NCI-H2171 treated with DMSO at 0.1 percent for 48 hours (cell line): ENCODE data around the gene ATP11C.
"Not testable (repeated sequence)": the region's sequence is repeated elsewhere in the genome, so short reads cannot be mapped to it uniquely, and the experiment has no call there.

ENCODE experiments used
- DNase-seq: peaks from one replicate; lab custom pipeline; 2025; lab: John Stamatoyannopoulos, UW

ATP11C gene

DNA sequence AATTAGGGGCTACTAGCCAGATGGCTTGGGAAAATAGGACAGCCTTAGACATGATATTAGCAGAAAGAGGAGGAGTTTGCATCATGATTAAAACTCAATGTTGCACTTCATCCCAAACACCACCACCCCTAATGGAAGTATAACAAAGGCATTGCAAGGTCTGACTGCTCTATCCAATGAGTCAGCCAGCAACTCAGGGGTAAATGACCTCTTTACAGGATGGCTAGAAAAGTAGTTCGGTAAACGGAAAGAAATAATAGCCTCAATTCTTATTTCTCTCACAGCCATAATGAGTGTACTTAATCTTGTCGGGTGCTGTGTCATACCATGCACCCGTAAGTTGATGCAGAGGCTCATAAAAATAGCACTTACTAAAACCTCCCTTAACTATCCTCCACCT lies 76.0 kb downstream of the ATP11C start:
- not testable (repeated sequence) for DNase-seq

DNA sequence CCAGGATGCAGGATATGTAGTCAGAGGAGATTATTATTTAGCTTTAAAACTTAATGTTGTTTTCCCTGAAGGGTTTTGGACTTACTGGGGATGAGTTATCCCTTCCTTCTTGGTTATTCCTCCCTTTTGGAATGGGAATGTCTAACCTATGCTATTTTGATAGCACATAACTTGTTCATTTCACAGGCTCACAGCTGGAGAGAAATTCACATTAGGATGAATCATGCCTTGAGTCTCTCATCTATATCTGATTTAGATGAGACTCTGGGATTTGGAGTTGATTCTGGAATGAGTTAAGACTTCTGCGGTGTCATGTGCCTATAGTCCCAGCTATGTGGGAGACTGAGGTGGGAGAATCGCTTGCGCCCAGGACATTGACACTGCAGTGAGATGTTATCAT lies 81.1 kb downstream of the ATP11C start:
- DNase-seq, result no peak

DNA sequence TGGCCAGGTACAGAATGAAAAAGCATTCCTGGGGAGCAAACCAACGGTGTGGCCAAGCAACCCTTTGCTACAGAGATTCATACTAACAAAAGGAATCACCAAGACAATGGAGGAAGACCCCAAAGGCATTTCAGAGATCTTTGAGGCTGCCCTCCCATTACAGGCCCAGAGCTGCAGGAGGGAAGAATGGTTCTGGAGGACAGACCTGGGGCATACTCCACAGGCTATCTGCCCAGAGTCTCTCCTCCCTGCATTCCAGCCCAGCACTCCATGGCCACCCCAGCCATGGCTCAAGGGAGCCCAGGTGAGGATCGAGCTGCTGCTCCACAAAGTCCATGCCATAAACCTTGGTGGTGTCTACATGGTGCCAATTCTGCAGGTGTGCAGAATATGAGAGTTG lies 81.9 kb downstream of the ATP11C start:
- DNase-seq, result no peak

DNA sequence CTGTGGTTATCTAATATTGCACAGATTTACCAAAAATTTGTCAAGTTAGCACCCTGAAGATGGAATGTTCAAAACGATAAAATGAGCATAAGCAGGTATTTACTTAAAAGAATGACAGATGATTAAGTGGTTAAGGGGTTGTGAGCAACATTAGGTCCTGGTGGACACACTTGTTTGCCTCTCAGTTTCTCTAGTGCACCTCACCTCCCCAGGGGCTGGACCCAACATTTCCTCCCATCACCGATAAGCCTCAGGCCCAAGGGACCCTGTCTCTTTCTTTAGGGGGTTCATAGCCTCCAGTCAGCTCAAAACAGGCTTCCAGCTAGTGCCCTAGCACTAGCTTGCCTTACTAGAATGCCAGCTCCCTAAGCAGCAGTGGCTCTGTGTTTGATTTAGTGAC lies 88.0 kb downstream of the ATP11C start:
- DNase-seq, result no peak

DNA sequence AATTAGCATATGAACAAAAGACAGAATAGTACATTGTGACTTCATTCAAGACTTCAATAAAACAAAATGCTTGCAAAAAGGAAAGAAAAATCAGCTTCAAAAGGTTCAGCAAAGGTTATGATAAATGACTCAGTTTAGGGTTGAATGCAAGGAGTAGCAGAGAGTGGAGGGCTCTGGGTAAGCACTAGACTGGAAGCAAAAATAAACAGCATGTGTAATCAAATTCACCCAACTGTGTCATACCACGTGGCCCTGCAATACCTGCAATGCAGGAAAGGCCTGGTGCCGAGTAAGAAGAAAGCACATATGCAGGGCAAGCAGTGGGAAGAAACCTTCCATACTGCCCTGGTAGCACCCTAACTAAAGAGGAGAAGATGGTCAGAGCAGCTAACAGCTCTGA lies 88.7 kb downstream of the ATP11C start:
- DNase-seq, result no peak

DNA sequence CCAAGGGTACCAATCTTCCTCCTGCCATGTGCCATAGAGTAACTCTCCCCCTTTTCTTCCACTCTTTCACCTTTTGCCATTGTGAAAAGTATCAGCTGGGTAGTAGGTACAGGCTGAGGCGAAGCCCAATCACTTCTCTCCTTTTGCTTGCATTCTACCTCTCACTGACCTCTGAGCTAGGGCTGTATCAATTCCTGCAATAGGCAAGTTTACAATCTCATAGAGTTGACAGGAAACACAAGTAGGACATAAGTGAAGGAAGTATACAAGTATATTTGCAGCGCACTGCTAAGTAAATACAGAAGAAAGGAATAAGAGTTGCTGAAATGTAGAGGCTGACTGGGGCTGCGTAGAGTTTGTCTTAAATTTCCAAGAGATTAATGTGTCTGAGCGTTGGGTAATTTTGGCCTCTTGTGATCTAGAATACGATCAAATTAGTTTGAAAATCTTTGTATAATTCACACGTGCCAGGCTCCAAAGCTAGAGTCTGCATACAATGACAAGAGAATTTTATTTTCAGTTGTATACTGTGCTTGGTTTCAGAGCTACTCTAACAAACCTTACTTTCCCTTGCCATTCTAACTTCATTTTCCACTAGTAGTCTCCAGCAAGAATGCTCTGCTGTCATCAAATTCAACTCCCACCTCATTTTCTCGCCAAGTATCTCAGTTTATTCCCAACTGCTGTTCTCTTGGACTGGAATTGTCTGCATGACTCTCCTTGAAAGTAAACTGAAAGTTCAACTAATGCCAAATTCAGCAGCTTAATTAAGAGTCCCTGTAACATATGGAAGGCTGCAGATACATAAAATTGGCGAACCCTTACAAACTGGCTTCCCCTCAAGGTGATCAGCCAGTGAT lies 90.3 kb downstream of the ATP11C start:
- no peak for DNase-seq

DNA sequence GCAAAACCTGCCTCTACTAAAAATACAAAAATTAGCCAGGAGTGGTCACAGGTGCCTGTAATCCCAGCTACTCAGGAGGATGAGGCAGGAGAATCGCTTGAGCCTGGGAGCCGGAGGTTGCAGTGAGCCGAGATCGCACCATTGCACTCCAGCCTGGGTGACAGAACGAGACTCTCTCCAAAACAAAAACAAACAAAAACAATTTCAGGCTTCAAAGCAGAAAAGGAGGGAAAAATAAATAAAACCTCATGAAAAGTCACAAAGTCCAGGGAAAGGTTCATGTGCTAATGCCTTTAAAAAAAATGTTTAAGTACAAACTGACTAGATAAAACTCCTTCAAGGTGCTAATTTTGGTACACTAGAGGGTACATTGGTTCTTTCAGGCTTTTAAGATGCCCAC lies 96.5 kb downstream of the ATP11C start:
- not testable (repeated sequence) for DNase-seq

DNA sequence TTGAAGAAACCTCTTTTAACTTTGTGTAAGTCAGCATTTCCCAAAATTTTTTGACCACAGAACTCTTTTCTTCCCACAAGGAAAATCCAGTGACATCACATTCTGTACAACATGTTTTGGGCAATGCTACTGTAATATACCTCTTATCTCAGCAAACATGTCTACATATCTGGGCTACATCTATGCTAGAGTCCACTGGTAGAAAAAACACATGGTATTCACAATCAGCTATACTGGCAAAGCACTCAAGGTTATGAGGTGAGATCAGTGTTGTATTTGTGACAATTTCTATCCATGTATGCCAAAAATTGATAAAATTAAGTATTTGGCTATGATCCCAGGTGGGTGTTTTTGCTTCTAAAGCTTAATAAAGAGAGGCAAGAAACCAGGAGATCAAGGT lies 98.0 kb downstream of the ATP11C start:
- no peak for DNase-seq

DNA sequence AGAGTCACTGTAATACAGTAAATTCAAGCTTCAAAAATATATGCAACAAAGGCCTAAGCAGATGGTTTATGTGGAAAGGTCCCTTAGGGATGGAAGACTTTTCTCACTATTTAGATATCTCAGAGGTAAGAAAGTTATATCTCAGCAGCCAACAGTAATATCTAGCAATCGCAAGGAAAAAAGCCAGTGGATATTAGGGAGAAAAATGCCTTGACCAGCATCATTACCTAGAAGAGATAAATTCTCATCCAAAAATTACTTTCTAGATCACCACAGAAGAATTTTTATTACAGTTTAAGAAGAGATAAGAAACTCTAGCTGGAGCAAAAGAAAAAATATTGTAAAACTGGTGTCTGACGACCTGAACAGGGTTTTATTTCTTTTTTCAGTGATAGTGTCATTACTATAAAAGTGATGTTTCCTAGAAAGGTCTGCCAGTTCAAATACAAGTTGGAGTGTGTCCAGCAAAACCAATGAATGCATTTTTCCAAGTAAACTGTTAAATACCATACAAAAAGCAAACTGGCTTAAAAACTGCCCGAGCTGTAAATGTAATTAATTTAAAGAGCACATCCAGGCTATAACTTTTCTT lies 100.0 kb downstream of the ATP11C start:
- DNase-seq, result no peak

DNA sequence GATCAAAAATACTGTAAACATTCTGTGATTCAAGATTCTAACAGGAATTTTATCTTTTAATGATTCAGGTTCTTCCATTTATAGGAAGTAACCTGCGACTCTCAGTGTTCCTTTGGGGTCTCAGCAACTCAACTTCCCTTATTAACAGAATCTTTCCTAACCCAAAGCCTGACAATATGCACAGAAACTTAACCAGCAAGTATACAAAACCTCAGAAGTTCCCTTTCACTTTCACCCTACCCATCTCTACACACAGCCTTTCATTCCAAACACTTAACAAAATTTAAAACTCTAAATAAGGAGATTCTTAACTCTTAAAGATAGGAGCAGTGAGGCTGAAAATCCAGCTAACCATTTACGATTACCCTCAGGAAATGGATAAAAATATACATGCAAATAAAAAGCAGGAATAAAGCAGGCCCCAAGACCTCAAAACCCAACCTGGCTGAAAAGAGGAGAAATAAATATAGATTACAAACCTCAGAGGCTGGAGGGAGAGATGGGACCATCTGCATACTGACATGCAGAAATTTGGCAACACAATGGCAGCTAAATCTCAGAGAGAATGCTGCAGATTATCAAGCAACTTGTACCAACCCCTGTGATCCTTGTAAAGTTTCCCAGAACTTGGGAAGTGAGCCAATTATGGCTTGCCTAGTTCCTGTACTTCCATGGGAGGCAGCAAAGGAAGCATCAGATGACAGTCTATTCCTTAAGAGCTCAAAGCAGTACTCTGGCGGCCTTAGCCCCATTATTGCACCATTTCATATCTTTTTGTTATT lies 101.0 kb downstream of the ATP11C start:
- DNase-seq, result peak; percentile 6

DNA sequence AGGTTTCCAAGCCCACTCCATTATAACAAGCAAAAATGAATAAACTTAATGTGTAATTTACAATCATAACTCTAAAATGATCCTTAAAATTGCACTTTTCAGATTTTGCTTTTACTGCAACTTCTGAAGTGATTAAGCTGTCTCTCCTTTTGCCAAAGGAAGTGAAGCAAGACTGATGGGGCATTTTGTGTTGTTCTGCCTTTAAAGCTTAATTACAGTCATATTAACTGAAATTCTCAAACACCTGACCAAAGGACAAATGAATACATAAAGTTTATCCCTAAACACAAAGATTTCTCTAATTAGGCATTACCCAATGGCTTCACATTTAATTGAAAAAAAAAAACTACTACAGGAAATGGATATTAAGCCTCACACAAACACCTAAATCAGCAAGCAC lies 101.8 kb downstream of the ATP11C start:
- no peak for DNase-seq

DNA sequence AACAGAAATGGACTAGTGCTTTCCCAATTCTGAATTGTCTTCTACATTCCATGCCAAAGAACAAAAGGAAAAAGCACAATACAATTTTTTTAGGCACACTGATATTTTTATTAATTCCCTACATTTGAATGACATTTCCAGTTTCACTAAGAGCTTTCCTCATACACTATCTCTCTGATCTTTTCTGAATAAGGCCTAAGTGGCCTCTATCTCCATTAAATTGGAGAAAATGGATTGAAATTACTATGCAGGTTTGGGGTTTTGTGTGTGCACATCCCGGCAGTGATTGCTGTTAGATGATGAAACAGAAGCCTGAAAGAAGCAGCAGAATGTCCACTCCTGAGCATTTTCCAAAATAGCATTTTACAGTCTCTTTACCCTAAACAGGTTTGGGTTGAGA lies 104.0 kb downstream of the ATP11C start:
- DNase-seq, result no peak

DNA sequence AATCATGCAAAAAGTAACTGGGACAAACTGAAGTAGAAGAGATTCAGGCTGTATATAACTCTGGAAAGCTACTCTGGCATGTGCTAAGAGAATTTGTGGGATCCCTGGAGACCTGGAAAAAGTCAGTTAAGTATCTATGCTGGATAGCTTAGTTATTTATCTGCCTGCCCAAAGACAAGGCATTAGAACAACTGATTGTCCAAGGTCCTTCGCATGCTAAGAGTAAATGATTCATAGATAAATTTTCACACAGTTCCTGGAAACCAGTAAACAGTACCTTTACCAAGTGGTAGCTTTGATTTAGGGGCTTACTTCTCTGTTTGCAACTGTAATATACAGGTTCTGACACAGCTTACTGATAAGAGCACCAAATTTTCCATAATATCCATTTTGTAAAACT lies 104.8 kb downstream of the ATP11C start:
- no peak for DNase-seq

DNA sequence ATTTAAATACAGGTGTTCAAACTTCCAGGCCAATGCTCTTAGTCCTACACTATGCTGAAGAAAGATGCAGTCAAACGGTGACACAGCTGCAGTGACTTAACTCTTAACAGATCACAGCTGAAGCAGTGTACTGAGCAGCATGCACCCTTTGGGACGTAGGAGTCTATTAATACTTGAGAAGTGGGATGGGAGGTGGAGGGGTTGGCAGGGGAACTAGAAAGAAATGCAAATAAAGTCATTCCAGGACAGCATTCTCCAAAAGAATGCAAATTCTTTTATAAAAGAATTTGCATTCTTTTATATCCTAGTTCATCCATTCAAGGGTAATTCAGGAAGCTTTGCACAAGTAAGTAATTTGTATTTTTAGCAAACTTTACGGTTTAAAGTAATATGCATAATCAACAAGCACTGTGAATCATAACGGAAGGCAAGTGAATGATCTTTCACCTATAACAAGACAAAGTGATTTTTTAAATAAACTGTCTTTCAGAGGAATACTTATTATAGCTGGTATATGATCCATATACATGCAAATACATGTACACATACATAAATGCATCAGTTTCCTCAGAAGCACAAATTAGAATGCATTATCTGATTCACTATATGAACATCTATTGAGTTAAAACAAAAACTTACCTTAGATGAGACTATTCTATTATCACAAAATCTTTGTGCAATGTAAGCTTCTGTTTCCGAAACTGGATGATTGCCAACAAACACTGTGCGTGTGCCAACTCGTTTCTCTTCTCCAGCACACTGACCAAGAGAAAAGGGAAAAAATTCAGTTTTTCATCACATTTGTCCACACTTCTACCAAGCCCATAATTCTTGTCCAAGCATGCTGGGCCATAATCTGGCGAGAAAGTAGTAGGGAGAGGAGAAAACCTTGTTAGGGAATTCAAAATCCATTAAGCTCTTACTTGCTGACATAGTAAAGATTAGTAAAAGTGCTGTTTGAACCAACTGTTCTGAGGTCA lies 106.5 kb downstream of the ATP11C start:
- DNase-seq, result no peak

DNA sequence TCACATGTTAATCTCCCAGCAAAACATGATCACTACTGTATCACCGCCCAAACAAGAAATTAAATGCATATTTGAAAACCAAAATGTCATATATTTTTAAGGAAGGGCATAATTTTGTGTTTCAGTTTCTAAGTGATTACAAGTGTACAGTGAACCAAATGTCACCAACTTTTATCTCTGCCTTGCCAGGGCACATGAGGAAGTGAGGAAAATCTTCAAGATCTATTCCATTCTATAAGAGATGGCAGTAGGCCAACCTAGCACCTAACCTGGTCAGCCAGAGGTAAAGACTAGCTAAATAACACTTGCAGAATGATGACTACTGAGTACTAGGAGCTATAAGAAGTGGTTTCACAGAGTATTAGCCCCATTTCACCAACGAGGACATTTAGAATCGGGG lies 107.2 kb downstream of the ATP11C start:
- DNase-seq, result no peak

DNA sequence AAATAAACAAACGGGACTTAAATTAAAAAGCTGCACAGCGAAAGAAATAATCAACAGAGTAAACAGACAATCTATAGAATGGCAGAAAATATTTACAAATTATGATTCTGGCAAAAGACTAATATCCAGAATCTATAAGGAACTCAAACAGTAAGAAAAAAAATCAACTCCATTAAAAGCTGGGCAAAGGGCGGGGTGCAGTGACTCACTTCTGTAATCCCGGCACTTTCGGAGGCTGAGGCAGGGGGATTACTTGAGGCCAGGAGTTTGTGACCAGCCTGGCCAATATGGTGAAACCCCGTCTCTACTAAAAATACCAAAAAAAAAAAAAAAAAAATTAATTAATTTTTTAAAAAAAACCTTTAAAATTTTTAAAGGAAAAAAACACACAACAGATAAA lies 109.0 kb downstream of the ATP11C start:
- no peak for DNase-seq

DNA sequence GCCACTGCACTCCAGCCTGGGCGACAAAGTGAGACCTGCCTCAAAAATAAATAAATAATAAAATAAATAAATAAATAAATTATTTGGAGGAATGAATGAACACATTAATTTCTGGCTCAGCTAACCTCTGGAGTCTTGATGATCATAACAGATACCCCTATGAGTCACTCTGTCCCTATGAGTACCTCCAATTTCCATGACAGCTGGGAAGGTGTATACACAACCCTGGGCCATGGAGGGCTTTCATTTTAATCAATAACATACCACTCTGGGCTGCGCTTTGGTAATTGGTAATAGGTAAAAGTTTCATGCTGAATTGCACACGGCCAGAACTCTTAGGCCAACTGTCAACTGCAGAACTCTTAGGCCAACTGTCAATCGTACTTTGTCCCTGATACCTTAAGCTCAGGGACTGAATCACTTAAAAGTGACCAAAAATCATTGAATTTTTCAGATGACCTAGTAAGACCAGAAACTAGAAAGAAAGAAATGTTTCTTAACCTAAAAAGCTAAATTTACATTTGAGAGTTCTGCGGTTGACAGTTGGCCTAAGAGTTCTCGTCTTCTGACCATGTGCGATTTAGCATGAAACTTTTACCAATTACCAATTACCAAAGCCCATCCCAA lies 112.4 kb downstream of the ATP11C start:
- no peak for DNase-seq

DNA sequence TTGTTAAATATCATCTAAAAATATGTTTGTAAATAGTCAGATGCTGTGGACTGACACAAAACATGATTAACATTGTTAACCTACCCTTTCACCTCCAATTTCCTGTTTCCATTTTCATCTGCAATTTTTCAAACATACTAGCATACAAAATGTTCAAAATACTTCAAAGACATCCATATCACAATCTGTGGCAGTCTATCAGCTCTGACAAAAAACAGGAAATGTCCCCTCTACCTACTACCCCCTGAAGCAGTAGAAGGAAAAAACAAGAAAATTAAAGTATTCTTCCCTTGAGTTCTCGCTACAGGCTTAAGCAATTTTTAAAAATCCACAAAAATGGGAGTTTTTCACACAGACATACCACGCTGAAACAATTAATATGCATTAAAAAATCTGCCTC lies 116.6 kb downstream of the ATP11C start:
- DNase-seq, result no peak

DNA sequence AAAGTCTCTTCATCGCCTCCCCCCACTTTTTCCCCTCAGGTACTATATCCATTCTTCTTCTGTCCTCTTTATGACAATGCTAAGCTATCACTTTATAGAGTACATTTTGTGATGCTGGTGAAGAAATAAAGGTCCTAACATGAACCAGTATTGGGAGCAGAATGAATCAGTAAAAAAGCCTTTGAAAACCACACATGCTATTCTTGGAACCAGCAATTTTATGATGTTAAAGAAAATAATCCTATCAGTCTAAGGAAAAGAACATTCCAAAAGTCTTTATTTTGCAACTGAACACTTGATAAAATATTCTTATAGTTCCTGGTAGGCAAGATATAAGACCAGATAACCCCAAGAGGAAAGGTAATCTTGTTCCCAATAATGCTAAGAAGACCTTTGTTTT lies 117.1 kb downstream of the ATP11C start:
- no peak for DNase-seq

DNA sequence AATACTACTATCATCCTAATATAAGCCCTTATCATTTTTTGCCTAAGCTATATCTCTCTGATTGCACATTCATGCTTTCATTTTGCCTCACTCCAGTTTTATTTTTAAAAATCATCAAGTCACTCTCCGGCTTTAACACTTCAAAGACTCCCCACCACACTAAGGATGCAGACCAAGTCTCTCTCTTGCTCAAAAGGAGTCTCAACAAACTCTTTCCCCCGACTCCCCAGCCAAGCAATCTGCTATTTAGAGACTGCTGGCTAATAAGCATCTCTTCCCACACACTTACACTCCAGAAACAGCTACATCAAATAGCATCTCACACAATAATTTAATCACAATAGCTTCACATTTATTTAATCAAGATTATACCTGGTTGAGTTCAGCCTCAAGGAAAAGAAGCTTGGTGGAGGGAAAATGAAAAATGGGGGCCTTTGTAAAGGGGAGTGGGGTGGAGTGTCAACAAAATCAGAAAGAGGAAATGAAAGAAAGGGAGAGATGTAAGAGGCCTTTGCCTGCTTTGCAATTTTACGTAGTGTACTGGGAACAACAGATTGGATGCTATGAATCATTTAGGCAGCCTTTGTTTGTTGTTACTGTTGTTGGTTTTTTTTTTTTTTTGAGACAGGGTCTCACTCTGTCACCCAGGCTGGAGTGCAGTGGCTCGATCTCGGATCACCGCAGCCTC lies 120.8 kb downstream of the ATP11C start:
- DNase-seq, result no peak

DNA sequence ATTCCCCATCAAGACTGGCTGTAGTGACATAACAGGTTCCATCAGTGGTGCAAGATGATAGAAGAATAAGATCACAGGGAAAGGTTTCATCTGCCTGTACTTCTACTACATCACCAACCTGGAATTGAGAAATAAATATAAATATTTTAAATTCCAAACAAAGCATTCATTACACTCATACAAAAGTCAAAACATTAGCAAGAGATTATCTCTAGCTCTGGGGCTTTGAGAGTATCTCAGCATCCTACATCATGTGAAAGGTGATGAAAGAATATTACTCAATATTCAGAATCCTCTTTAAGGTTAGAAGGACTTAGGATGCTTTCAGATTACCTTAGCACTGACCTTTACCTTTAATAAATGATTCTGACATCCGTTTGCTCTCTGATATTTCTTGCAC lies 128.4 kb downstream of the ATP11C start:
- DNase-seq, result no peak
